GM19452 (cell line): ENCODE data around the gene AK4.
"Not testable (repeated sequence)": the region's sequence is repeated elsewhere in the genome, so short reads cannot be mapped to it uniquely, and the experiment has no call there.

Experiments used
- ATAC-seq: cut with Tn5 transposase; IDR thresholded peaks from one replicate; pipeline ENCODE4 v1.9.1; 2021; ENCODE audit not compliant: unreplicated experiment

The AK4 gene

DNA sequence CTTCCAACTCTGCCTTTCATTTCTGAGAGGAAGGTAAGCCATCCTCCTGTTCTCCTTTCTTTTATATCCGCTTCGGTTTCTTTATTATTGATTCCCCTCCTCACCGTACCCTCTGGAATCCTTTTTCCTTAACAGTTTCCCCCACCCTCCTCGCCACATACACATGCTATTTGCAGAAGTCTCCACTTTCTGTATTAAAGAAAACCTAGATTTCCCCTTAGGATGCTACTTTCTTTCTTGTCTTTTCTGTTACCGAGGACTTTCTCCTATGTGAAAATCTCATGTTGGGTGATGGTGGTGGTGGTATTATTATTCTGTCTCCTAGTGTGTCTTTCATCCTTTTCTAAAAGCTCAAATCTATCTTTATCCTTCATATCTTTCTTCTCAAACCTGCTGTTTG is 62.3 kb downstream of the AK4 start:
- ATAC-seq, result no peak

DNA sequence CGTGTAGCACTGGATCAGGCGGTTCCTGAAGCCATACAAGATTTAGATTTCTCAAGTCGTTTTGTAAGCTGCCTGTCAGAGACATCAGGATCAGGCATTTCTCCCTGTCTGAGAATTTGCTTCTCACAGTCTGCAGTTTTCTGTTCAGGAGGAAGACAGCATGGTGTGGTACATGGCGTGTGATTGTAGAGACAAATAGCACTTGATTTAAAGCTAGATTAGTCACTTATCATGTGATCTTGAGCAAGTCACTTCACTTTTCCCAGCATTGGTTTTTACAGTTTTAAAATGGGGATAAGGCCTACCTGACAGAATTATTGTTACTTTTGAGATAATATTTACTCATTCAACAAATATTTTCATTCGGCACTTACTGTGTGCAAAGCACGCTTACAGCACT is 63.3 kb downstream of the AK4 start:
- no peak for ATAC-seq

DNA sequence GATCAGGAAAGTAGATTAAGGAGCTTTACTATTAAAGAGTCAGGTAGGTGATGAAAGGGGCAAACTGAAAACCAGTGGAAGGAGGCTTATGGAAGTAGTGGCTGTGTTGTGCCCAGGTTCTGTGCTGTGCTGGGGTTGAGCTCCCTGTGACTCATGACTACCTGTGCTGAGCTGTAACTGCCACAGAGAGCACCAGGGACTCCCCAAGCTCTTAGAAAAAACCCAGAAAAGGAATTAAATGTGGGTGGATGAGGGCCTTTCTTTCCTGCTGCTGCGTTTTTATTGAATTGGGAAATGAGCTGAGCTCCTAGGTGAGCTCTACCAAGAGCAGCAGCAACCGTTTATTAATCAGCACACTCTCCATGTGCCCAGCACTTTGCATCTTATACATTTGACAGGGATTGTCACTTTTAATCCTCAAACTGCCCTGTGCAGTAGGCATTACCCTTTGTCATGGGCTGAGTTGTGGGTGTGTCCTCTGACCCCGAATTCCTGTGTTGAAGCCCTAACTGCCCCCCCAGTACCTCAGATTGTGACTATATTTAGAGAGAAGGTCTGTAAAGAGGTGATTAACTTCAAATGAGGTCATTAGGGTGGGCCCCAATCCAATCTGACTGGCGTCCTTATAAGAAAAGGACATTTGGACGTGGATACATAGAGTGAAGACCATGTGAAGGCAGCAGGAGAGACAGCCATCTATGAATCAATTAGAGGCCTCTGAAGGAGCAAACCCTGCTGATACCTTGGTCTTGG is 65.4 kb downstream of the AK4 start:
- no peak for ATAC-seq

DNA sequence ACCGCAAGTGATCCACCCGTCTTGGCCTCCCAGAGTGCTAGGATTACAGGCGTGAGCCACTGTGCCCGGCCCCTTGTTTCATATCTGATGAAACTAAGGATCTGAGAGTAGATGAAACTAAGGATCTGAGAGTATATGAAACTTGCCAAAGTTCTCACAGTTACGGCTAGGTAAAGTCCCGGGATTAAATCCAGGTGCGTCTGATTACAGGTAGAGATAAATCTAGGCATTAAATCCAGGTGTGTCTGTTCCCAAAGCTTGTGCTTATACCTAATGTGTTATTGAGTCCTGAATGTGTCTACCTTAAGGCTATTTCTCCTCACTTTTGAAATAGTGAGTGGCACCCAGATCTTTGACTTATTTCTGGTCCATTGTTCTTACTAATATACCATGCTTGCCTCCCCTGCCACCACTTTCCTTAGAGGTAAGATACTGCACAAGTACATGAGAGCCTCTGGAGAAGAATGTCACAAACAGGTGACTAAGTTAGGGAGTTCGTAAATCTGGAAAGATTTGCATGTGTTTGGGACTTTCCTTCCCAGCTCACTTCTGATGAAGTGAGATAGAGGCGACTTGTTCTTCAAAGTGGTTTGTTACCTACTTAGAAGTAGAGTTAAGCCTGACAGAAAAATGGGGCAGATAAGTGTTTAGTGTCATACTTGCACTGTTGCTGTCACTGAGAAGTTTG is 66.5 kb downstream of the AK4 start:
- no peak for ATAC-seq

DNA sequence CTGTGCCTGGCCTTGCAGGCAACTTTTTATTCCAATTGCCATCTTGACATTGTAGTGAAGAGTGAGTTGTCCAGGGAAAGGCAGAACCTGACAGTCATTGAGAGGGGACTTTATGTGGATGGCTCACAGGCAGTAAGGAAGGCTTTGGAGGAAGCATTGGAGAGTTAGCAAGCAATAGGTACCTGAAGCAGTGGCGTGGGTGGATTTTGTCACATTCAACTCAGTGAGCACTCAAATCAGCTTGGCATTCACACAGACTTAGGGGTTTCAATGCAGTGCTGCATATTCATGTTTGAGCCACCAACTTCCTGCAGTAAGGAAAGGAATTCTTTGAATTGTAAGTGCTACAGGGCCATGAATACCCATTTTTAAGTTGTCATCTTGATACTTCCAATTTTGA is 69.0 kb downstream of the AK4 start:
- no peak for ATAC-seq

DNA sequence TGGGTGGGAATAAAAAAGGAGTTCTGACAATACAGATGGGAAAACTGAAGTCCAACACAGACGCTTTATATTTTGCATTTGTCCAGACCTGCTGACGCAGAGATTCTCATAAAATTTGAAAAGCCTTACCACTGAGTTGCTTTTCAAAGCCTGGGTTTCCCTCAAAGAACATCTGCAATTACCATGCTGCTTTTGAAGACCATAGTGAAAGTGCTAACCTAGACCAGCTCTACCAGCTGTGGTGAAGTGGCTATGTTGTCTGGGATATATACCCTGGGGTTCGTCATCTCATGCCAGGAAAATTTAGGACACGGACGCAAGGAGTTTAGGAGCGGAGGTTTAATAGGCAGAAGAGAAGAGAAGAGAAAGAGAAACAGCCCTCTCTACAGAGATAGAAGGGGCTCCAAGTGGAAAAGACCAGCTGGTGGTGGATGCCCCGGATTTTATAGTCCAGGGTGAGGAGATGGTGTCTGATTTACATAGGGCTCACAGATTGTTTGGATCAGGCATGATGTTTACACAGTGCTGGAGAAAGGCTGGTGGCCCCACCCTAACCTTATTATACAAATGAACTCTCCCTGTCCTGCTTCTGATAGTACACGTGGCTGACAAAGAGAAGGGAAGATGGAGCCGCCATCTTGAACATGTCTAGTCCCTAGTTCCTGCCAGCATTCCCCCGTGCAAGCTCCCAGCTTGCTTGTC is 73.8 kb downstream of the AK4 start:
- ATAC-seq, result no peak

DNA sequence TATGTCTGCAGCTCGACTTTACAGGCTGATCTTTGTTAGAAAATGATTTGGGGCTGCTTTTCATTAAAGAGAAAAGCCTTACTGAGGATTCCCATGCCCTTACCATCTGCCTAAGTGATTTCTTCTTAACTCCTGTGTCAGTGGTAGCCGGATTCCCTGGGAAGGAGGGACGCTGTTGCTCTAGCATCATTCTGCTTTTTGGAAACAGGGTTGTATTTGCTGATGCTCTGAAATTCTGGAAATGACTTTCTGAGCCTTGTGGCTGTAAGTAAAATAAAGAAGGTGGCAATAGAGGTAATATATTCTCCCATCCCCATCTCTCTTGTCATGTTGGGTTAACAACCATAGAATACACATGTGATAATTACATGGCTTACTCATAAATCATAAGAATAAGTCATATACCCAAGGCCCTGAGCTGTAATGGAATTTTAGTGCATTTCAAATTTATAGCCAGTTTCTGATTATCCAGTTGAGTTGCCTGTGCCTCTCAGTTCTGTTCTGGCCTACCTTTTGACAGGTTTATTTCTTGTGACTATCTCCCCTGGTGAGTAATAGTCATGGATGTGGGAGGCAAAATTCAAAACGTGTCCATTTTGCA is 74.4 kb downstream of the AK4 start:
- ATAC-seq, result no peak

DNA sequence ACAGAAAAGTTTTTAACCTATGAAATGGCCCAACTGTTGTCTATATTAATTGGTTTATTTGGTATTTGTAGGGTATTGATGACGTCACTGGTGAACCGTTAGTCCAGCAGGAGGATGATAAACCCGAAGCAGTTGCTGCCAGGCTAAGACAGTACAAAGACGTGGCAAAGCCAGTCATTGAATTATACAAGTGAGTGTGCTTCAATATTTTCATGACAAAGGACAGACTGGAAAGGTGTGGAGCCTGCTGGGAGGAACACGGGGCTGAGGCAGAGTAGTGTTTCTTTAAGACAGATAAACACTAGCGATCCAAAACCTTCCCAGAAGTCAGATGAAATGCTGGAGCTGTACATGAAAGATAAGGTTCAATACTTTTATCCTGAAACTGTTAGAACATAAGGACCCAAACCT is 76.7 kb downstream of the AK4 start:
- ATAC-seq, result no peak

DNA sequence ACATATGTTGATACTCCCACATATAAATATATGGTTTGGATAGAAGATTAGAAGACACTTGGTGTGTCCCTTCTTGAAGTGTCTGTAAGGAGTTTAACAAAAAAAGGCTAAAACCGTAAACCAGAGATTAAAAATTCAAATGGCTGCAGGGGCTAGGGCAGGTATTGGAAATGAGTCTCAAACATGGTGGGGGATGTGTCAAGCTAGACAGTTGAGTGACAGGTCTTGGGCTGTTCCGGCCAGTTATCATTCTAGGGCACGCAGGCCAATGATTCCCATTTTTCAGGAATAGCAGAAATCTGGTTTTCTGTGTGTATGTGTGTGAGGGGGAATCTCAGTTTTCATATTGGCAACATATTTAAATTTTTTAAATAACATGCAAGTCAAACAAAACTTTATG is 77.2 kb downstream of the AK4 start:
- ATAC-seq, result no peak

DNA sequence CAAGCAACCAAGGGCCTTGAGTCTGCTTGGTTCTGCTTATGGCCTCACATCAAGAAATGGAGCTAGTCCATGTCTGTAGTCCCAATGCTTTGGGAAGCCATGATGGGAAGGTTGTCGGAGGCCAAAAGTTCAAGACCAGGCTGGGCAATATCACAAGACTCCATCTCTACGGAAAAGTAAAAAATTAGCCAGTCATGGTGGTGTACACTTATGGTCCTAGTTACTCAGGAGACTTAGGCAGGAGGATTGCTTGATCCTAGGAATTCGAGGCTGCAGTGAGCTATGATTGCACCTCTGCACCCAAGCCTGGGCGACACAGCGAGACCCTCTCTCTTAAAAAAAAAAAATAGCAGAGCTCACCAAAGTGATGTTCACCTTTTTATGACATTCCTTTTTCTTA is 81.2 kb downstream of the AK4 start:
- ATAC-seq, result no peak

DNA sequence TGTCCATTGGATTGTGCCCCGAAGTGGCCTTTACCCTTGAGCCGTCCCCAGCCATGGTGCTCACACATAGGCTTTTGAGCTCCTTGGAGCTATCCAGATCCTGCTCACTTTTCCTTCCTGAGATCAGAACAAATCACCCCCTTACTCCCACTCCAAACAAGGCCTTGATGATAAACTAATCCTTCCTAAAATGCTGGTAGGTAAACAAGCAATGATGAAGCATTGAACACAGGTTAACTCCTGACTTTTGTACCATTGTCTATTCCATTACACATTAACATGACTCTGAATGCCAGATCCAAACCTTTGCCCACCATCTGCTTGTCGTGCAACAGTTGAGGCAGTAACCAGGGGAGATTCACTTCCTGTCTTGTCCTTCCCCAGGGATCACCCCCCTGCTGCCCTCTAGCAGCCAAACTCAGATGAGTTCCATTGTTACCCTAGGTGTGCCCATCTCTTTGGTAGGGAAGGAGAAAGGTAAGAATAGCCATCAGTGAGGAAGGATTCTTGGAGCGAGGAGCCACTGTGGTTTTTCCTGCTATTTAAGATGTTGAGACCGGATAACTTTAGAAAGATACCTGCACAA is 81.8 kb downstream of the AK4 start:
- ATAC-seq, result no peak

DNA sequence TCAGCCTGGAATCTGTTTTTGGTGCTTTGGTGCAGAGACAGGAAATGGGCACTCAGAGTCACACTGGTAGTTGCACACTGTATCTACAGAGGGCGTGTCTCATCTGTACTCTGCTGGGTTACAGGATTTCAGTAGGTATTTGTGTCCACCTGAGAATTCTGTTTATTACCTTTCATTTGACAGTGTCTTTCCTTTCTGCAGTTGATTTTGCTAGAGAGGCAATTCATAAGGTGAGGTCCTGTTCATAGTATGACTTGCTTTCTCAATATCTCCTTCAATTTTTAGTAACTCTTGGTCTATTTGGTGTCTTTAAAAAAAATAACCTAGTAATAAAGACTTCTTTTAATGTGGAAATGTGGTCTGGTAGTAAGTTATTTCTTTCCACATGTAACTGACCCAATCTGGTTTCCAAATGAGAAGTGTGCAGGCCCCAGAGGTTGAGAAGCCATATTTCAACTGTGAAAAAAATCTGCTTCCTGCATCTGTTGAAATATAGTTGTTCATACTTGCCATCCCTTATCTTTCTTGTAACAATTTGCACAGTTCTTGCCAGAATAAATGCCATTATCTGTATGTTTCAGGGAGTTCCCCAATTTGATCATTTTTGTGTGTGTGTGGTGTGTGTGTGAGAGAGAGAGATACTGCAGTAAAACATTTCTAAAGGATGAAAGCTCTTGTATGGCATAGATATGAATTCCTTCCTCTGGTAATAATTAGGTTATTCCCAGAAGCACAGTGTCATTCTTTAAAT is 82.9 kb downstream of the AK4 start:
- peak; percentile 74 for ATAC-seq

DNA sequence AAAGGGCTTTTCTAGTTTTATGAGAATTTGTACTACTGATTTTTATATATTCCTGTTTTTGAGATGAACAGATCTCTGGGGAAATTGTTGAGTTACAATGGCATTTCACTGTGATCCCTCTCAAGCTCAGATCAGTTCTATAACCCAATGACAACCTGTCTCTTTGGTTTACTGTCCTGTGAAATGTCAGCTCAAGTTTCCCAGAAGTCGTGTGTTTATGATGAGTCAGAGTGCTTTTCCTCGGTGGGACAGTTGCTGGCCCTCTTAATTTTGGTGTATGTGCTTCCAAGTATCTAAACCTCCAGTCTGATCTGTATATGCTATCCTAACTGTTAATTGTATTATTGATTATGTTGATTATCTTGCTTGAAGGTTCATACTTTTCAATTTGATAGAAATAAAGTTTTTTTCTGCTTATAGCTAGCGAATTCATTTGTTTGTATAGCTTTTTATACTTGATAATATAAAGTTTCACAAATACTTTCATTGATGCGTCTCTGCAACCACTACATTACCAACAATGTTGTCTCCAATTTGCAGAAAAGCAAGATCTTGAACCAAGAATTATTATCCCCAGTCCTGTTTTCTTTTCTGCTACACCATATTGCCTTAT is 83.8 kb downstream of the AK4 start:
- no peak for ATAC-seq

DNA sequence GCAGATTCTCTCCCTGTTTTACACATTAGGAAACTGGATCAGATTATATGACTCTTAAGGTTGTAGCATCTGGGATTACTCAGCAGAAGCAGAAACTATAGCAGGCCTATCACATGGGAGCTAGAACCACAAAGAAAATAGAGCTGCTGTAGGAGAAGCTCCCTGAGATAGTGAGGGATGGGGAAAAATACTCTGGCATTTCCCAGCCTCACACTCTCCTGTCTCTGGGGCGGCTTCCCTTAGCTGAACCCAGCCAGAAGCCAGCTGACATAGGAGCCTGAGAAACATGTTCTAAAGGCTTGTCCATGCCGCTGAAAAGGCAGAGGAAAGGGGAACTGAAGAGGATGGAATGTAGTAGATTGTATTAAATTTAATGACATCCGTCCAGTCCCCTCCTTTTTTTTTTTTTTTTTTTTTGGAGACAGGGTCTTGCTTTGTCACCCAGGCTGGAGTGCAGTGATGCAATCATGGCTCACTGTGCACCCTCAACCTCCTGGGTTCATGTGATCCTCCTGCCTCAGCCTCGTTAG is 84.5 kb downstream of the AK4 start:
- ATAC-seq, result no peak

DNA sequence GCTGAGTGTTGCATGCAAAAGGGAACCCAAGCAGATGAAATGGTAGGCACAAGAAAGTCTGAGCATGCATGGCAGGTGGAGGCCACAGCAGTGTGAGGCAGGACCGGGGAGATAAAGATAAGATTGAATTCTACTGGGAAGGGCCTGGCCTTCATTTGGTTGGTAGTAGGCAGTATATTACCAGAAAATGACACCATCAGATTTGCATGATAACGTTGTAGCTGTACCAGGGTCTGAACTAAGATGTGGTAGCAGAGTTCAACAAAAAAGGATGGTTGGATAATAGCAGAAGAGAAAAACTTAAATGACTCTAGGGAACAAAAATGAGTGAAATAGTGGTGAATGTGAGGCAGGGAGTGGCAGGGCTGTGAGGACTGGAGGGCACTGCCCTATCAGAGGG is 85.8 kb downstream of the AK4 start:
- ATAC-seq, result no peak

DNA sequence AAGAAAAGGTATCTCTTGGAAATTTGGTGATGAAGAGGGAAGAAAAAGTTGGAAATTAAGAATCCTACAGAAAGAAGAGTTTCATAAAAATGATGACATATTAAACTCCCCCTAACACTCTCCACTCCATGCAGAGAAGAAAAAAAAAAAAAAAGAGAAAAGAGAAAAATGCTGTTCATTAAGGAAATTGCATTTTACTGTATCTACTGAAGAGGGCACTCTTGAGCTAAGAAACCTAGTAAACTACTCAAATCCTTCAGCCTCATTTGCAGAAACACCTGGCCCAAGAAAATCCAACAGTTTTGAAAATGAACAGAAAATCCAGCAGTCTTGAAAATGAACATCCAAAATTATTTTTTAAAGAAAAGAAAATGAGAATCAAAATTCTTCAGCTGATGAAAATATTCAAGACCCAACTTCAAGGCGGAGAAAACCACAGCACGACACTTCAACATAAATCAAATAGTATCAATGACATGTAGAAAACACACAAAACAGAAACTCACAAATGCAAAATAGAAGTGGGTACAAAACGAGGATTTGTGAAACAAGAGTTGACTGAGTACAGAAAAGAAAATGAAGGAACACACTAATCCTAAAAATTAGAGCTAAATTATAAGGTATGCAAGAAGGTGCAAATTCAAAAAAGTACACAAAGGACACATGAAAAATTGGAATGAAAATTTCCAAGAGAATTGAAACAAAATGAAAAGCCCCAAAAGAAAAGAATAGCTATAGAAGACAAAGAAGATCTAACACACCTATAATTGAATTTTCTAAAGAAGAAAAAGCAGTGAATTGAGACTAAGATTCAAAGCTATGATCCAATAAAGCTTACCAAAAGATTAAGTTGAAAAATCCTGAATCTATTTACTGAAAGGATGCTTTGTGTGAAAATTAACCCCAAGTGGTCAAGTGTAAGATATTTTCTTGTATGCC is 88.1 kb downstream of the AK4 start:
- no peak for ATAC-seq

DNA sequence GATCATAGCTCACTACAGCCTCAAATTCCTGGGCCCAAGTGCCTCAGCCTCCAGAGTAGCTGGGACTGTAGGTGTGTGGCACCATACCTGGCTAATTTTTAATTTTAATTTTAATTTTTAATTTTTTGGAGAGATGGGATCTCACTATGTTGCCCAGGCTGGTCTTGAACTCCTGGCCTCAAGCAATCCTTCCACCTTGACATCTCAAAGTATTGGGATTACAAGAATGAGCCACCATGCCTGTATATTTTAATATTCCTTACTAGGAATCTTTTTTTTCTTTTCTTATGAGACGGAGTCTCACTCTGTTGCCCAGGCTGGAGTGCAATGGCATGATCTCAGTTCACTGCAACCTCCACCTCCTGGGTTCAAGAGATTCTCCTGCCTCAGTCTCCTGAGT is 89.1 kb downstream of the AK4 start:
- ATAC-seq, result not testable (repeated sequence)

DNA sequence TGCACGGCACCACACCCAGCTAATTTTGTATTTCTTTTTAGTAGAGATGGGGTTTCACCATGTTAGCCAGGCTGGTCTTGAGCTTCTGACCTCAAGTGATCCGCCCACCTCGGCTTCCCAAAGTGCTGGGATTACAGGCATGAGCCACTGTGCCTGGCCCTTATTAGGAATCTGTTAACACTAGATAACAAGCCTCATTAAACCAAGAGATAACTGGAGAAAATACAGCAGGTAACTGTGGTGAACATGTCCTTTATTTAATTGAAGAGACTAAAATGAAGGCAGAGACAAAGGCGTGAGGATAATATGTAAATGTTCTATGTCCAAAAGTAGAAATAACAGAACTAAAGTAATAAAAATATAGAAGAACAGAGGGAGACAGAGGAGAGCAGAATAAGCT is 89.5 kb downstream of the AK4 start:
- ATAC-seq, result no peak

DNA sequence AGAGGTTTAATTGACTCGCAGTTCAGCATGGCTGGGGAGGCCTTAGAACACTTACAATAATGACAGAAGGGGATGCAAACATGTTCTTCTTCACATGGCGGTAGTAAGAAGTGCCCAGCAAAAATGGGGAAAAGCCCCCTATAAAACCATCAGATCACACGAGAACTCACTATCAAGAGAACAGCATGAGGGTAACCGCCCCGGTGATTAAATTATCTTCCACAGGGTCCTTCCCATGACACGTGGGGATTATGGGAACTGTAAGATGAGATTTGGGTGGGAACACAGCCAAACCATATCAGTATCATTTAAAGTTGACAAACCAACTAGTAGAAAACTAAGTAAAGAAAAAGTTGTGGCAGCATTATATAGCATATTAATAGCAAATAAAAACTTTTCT is 90.0 kb downstream of the AK4 start:
- ATAC-seq, result no peak
